ENCODE results near the gene ITGA11.
A peak's percentile ranks its signal among the peaks of the same experiment; 100 is the strongest.

DNA sequence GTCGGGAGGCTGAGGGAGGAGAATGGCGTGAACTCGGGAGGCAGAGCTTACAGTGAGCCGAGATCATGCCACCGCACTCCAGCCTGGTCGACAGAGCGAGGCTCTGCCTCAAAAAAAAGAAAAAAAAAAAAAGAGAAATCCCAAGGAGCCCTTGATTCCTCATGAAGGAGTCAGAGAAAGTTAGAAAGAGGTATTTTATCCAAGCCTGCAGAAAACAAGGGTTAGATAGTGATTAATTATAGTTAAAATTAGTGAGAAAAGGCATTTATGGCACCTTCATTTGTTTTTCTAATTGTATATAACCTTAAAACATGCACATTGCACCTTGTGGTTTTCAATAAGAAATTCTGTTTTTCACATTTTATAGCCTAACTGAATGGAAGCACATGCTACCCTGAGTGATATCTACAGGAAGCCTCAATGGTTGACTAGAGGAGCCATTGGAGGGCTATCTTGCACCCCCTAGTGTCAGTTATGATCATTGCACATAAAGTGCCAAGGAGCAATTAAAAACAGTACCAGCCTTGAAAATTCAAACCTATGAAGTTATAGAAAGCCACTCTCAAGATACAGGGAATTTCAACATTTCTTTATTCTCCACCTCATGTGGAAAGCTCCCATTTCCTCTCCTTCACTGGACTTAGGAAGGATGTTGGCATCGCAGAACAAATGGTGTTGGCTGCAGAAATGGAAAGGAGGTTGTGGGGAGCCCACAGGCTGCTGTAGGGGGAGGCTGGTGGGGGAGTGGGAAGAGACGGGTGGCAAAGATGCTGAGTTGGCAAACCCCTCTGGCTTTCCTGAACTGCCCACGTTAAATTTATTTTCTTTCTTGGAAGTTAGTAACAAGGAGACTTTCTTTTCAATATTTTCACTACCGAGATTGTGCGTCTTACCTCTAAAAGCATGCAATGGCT lies 48.5 kb downstream of the ITGA11 start:
- TF ChIP-seq, protein P1, sequence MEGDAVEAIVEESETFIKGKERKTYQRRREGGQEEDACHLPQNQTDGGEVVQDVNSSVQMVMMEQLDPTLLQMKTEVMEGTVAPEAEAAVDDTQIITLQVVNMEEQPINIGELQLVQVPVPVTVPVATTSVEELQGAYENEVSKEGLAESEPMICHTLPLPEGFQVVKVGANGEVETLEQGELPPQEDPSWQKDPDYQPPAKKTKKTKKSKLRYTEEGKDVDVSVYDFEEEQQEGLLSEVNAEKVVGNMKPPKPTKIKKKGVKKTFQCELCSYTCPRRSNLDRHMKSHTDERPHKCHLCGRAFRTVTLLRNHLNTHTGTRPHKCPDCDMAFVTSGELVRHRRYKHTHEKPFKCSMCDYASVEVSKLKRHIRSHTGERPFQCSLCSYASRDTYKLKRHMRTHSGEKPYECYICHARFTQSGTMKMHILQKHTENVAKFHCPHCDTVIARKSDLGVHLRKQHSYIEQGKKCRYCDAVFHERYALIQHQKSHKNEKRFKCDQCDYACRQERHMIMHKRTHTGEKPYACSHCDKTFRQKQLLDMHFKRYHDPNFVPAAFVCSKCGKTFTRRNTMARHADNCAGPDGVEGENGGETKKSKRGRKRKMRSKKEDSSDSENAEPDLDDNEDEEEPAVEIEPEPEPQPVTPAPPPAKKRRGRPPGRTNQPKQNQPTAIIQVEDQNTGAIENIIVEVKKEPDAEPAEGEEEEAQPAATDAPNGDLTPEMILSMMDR (IDR thresholded peaks at IDR 0.05), result peak; percentile 40 to 78 (median 71)
- TF ChIP-seq POLR2A (IDR thresholded peaks at IDR 0.05) (no peak), POLR2AphosphoS5 (IDR thresholded peaks at IDR 0.05) (no peak)

All from breast epithelium (tissue), 3 donors.